GM19351 (cell line): Measurements from ENCODE around the gene CACNA1C.
A peak's percentile ranks its signal among the peaks of the same experiment; 100 is the strongest.

Experiments used
- ATAC-seq: cut with Tn5 transposase; IDR thresholded peaks from one replicate; pipeline ENCODE4 v1.9.1; 2021; ENCODE audit warnings: mild to moderate bottlenecking, moderate library complexity; ENCODE audit not compliant: unreplicated experiment

Gene CACNA1C

GRCh38 chr12:2034633-2035430 lies 18.0 kb upstream of the CACNA1C start:
- ATAC-seq: peak; percentile 73

GRCh38 chr12:2035431-2036055 lies 17.2 kb upstream of the CACNA1C start:
- ATAC-seq: no peak

GRCh38 chr12:2039034-2039433 lies 13.8 kb upstream of the CACNA1C start:
- no peak for ATAC-seq

DNA sequence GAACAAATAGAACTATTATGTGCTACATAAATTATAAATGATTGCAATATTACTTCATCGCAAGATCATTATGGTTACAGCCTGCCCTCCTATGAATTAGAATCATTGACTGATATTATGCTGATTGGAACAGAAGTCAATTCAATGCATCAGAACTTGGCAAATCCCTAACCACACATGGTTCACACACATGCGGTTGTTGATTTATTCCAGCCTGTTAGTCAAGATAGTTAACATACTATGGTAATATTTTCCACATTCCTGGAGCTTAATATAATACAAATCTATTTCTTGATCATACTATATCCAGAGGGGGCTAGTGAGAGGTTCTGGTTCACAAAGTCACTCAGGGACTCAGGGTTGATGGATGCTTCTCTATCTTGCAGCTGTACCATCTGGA lies 9.7 kb upstream of the CACNA1C start:
- no peak for ATAC-seq

DNA sequence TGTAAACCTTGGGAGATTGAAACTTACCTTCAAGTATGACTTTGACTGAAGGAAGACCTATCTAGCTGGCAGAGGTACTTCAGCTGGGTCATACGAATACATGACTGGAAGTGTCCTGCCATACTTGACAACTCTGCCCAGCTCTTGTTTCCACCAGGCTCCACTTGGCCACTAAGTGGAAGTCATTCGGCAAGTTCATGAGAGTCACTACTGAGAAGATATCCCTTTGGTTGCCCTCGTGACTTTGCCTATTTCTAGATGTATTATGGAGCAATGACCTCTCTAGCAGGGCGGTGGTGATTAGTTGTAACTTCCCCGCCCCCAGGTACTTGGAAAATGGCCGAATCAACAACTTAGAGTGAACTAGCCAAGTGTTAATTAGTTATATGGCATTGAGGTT lies 8.6 kb upstream of the CACNA1C start:
- no peak for ATAC-seq

- ATAC-seq: no peak
Measured at GRCh38 chr12:2046957-2047356, 5.8 kb upstream of the CACNA1C start.

DNA sequence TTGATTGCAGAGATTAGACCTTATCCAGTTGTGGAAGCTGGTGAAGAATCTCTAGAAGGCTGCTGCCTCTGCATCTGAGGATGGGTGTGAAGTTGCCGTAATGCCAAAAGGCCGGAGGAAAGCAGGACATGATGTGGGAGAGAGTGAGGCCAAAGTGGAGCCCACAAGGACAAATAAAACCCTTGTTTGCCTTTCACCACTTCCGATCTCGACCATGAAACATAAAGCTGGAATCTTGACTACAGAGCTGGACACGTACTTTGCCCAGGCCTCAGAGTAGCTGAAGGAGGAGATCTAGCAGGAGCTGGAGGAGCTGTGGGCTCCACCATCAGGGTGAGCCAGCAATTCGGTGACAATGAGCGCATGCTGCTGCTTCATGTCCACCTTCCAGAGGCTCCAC lies 5.0 kb upstream of the CACNA1C start:
- no peak for ATAC-seq

- ATAC-seq: no peak
Measured at GRCh38 chr12:2049604-2050540, 2.9 kb upstream of the CACNA1C start.

DNA sequence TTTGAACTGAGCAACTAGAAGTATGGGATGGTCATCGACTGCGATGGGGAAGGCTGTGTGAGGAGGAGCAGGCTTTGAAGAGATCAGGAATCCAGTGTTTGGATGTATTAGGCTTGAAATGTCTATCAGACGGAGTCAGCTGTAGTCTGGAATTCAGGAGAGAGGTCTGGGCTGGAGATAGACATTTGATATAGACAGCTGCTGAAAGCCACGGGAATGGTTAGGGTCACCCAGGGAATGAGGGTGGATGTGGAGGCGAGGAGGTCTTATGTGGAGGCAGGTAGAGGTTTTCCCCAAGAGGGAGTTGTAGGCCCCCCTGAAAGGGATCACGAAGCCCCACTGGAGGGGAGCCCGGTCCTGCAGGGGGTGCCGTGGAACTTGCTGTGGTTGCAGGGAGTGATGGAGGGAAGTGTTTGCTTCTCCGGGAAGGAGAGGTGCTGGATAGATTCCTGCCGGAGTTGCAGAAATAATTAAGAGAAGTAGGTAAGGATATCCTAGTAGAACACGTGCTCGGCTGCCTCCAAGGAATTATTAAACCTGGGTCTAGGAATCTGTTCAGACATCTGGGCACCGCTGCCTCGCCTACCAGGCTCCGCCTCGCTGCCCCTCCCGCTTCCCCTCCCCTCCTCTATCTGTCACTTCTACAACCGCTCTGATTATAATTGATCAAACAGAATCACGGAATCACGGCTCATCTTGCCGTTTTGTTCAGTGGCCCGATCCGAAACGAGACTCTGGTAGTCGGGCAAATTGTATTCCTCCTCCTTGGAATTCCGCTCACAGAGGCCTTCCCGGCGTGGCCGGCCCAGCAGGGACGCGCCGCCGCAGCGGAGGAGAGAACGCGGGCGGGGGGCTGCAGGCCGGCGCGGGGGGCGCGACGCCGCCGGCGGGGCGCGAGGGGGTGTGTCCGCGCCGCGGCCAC lies 826 bp upstream of the CACNA1C start:
- ATAC-seq: no peak

- ATAC-seq: no peak
Measured at GRCh38 chr12:2053691-2054090, 904 bp downstream of the CACNA1C start.

DNA sequence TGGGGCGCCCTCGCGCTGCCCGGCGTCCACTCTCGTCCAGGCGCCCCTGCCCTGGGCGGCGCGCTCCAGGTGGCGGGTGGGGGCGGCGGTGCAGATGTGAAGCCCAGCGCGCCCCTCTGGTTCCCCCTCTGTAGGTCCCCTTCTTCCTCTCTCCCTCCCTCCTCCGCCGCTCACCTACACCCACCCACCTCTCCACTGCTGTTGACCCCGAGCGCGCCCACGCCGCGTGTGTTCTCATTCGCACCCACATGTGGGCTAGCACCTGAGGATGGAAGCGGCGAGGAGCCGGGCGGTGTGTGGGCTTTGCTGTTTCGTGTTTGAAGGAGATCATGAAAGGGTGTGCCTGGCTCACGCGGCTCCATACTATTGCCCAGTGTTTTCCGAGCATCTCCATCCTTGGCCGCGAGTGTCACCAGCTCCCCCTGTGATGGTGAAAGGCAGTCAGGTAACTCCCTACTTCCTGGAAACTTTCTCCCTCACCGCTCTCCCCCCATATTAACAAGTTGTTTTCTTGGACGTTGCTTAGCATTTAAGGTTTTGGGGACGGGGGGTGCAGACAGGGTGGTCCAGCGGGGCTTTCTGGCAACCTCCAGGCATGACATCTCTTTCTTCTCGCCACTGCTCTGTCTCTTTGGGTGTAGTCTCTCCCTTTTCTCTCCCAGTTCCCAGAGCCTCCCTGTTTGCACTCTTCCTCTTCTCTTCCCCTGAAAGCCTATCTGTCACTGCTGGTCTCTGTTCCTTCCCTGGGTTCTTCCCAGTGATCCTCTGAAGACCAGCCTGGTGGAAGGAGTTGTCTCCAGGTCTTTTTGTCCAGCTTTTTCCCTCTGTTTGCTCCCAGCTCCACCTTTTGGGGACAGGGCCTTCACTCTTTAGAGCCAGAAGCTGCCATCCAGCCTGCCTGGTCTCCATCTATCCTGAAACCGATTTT lies 1.6 kb downstream of the CACNA1C start:
- ATAC-seq: no peak

- no peak for ATAC-seq
Measured at GRCh38 chr12:2057041-2057794, 4.4 kb downstream of the CACNA1C start.

GRCh38 chr12:2057795-2058408 lies 5.1 kb downstream of the CACNA1C start:
- ATAC-seq: no peak

GRCh38 chr12:2058837-2059236 lies 6.0 kb downstream of the CACNA1C start:
- no peak for ATAC-seq

DNA sequence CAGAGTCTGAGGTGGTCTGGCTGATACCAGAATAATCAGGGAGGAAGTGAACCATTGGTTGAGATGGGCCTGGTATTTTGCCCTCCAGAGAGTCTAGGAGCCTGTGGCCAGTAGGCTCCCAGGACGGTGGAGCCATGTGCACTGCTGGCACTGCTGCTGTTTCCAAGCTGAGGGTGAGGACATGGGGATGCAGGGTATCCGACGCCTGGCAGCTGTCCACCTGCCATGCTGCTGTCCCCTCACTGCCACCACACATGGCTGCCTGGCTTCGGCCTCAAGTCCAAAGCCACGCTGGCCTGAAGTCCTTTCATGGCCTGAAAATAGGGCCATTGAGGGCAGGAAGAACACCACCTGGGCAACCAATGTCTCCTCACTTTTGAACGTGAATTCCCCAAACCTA lies 8.6 kb downstream of the CACNA1C start:
- ATAC-seq: no peak

- ATAC-seq: no peak
Measured at GRCh38 chr12:2064071-2064507, 11.3 kb downstream of the CACNA1C start.

DNA sequence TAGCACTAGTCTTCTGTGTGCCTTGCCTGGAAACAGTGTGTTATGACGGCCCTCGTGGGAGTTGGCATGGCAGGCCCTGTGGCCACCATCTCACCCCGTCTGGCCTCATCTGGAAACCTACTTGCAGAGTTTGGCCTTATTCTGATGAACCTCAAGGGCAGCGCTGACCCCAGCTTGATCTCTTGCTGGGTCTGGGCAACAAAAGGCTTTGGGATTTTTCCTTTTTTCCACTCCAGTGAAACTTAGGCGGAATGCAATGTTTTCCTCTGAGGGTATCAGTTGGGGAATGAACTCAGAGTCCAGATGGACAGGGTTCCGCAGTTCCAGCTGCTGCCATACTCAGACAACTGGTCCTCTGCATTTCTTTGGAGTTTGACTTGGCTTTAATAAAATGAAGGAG lies 15.9 kb downstream of the CACNA1C start:
- no peak for ATAC-seq

GRCh38 chr12:2070440-2071045 lies 17.8 kb downstream of the CACNA1C start:
- no peak for ATAC-seq
